CD4-positive, alpha-beta T cell treated with Interleukin-21 for 1 hour (primary cell): ENCODE measurements around the gene NOCT.
"Not testable (repeated sequence)": the region's sequence is repeated elsewhere in the genome, so short reads cannot be mapped to it uniquely, and the experiment has no call there.

Experiments used
- DNase-seq: peaks from one replicate; pipeline ENCODE4 v3.0.0-alpha.2; 2020

NOCT gene, protein sequence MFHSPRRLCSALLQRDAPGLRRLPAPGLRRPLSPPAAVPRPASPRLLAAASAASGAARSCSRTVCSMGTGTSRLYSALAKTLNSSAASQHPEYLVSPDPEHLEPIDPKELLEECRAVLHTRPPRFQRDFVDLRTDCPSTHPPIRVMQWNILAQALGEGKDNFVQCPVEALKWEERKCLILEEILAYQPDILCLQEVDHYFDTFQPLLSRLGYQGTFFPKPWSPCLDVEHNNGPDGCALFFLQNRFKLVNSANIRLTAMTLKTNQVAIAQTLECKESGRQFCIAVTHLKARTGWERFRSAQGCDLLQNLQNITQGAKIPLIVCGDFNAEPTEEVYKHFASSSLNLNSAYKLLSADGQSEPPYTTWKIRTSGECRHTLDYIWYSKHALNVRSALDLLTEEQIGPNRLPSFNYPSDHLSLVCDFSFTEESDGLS

DNA sequence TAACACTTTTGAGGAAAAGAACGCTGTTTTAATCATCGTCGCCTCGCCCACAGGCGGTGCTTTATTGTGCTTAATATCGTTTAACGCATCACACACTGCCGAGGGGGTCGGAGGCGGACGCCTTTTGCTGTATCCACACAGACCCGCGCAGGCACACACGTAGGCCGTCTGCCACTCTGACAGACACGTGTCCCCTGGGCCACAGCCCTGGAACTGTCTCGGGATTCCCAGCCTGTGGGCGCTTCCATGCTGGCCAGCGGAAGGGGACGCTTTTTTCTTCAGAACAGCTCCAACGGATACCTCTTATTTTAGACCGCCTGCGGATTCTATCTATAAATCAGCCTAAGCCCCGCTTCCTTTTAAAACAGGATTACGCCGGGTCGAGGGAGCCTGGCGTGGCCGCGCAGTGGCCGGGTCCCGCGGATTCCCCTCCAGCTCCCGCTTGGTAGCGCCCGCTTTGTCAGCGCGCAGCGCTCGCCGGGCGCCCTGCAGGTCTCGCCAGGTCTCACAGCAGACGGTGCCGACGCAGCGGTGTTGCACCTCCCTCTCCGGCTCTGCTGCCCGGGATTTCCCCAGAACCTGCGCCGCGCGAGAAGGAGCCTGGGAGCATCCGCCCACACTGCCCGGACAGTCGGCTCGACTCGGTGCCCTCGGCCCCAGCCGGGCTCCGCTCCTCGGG lies at the start of gene NOCT:
TSS of gene NOCT (plus strand) at position 513 of the 679 bp plus-strand sequence. CDS start 201 bp downstream, outside the sequence.
- peak; percentile 94 for DNase-seq

GRCh38 chr4:138967313-138967712 lies 48.3 kb upstream of the NOCT start:
- DNase-seq = peak; percentile 14

GRCh38 chr4:138972956-138973801 lies 42.4 kb upstream of the NOCT start:
- no peak for DNase-seq

- no peak for DNase-seq
Measured at GRCh38 chr4:138975225-138975624, 40.4 kb upstream of the NOCT start.

DNA sequence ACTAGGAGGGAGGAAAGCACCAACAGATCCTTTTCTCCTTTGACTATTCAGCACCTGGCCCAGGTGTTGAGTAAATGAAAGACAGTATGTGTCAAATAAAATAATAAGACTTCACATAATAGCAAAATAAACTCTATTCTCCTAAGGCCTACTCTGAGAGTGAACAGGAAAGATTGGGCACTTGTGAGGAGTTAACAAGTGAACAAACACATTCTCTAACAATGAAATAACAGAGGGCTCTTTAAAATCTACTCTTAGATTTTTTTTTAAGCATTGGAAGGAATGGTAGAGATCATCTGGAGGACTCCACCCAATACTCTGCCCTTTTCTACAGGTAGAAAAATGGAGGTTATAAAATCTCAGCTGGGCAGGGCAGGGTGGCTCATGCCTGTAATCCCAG lies 39.1 kb upstream of the NOCT start:
- DNase-seq = no peak

- DNase-seq = no peak
Measured at GRCh38 chr4:138977524-138977923, 38.1 kb upstream of the NOCT start.

DNA sequence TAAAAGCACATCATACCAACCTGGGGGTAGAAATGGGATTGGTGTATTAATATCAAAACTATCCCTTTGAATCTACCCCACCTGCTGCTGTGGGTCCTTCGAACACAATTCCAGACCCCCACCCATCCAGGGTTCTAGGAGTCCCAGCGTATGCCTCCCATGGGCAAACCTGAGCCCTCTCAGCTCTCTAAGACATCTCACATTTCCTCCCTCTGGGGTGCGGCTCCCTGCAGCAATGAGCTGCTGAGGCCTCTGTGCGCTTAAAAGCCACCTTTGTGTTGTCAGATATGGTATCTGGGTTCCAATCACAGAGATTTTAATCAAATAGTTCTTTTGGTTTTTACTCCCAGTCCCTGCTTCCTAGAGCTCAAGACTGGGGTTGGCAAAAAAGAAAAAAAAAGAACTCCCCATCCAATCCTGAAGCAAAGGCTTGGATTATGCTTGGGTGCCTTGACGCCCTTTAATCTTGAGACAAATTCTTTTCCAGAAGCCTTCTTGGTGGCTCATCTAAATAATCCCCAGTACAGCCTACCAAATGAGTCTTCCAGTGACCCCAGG lies 37.5 kb upstream of the NOCT start:
- DNase-seq = no peak

- DNase-seq = no peak
Measured at GRCh38 chr4:138978600-138978999, 37.0 kb upstream of the NOCT start.

GRCh38 chr4:138979742-138980141 lies 35.8 kb upstream of the NOCT start:
- DNase-seq = no peak

GRCh38 chr4:138981930-138982390 lies 33.6 kb upstream of the NOCT start:
- no peak for DNase-seq

DNA sequence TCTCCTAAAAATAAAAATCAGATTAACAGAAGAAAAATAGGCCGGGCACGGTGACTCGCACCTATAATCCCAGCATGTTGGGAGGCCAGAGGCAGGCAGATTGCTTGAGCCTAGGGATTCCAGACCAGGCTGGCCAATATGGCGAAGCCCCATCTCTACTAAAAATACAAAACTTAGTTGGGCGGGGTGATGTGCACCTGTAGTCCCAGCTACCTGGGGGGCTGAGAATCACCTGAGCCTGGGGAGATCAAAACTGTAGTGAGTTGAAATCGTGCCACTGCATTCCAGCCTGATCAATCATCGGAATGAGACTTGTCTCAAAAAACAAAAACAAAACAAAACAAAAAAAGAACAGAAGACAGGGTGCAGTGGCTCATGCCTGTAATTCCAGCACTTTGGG lies 32.8 kb upstream of the NOCT start:
- no peak for DNase-seq

DNA sequence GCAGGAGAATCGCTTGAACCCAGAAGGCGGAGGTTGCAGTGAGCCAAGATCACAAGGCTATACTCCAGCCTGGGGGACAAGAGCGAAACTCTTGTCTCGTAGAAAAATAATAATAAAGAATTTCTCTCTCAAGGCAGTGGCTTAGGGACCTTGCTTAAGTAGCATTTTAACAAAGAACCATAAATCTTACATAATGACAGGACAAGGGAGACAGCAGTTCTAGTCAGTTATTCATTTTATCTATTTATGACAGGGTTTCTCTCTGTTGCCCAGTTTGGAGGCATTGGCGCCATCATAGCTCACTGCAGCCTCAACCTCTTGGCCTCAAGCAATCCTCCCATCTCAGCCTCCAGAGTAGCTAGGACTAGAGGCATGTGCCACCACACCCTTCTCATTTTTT lies 31.9 kb upstream of the NOCT start:
- no peak for DNase-seq

DNA sequence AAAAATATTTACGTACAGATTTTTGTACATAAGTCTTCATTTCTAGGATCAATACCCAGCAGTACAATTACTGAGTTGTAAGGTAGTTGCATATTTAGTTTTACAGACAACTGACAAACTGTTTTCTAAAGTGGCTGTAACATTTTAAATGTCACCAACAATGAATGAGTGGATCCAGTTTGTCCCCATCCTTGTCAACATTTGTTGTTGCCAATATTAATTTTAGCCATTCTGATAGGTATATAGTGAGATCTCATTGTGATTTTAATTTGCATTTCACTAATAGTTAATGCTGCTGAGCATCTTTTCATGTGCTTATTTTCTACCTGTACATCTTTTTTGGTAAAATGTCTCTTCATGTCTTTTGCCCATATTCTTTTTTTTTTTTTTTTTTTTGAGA lies 30.9 kb upstream of the NOCT start:
- DNase-seq = no peak

GRCh38 chr4:138992676-138993075 lies 22.9 kb upstream of the NOCT start:
- no peak for DNase-seq

DNA sequence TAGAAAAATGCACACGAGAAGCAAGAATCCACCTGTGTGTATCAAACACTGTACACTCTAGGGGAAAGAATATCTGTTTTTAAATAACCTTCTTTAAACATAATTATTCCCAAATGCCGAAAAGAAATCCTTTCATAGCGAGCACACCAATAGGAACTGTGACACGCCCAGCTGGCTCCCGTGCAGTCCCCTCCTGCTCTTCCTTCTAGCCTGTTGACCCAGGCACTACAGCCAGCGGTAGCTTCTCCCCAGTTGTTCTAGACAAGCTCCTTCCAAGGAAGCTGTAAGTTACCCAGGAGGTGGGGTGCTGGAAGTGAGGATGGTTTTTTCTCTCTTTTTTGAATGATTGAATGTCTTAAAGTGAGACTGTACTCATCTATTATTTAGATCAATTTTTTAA lies 19.5 kb upstream of the NOCT start:
- DNase-seq = no peak

DNA sequence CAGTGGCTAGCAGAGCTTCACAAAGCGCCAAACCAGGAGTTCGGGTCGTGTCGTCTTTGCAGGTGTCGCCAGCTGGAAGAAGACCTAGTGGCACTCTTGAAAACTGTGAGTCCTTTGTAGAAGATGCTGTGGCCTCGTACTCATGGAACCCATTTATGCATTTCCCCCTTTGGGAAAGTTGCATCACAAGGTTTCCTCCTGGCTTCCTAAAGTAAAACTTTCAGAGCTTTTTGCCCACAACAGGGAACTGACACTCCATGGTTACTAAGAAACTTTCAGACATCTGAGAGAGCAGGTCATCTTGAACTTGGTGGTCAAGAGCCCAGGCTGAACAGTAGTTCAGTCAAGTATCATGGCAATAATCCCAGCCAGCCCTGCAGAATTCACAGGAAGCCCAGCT lies 15.9 kb upstream of the NOCT start:
- no peak for DNase-seq

DNA sequence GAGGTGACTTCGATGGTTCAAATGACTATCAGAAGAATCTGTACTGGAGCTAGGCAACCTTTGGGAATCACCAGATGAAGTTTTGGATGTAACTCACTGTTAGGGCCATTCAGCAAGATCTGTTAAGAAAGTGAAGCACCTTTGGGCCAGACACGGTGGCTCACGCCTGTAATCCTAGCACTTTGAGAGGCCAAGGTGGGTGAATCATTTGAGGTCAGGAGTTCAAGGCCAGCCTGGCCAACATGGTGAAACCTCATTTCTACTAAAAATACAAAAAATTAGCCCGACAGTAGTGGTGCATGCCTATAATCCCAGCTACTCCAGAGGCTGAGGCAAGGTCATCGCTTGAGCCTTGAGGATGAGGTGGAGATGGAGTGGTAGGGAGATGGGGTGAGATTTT lies 15.4 kb upstream of the NOCT start:
- not testable (repeated sequence) for DNase-seq

- not testable (repeated sequence) for DNase-seq
Measured at GRCh38 chr4:139001430-139001829, 14.2 kb upstream of the NOCT start.

DNA sequence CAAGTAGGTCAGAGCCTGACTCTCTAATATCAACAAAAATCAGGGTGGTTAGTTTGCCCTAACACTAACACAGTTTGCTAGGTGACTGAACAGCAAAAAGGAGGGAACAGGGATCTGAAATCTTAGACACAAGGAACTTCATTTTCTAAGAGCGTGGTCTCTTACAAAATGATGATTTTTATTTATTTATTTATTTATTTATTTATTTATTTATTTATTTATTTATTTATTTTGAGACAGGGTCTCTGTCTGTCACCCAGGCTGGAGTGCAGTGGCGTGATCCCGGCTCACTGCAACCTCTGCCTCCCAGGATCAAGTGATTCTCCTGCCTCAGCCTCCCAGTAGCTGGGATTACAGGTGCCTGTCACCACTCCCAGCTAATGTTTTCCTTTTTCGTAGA lies 11.9 kb upstream of the NOCT start:
- not testable (repeated sequence) for DNase-seq

DNA sequence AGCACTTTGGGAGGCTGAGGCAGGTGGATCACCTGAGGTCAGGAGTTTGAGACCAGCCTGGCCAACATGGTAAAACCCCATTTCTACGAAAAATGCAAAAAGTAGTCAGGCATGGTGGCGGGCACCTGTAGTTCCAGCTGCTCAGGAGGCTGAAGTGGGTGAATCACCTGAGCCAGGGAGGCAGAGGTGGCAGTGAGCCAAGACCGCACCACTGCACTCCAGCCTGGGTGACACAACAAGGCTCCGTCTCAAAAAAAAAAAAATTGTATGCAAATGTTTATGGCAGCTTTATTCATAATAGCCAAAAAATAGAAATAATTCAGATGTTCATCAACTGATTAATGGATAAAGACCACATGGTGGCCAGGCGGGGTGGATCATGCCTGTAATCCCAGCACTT lies 9.8 kb upstream of the NOCT start:
- DNase-seq = no peak

- no peak for DNase-seq
Measured at GRCh38 chr4:139007640-139008039, 7.9 kb upstream of the NOCT start.

DNA sequence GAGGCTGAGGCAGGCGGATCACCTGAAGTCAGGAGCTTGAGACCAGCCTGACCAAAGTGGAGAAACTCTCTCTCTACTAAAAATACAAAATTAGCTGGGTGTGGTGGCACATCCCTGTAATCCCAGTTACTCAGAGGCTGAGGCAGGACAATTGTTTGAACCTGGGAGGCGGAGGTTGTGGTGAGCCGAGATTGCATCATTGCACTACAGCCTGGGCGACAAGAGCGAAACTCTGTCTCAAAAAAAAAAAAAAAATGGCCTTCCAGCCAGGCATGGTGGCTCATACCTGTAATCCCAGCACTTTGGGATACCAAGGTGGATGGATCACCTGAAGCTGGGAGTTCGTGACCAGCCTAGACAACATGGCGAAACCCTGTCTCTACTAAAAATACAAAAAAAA lies 7.3 kb upstream of the NOCT start:
- DNase-seq = not testable (repeated sequence)

- DNase-seq = no peak
Measured at GRCh38 chr4:139009702-139010101, 5.9 kb upstream of the NOCT start.
